Activated CD8-positive, alpha-beta T cell treated with anti-CD3 and anti-CD28 coated beads, Interleukin-2, amount 10 ng/mL, durations not matched to agents 7 days and 5 days (primary cell): ENCODE results near the gene DIABLO. TPM values are rescaled to one million over a fixed set of nuclear protein-coding genes. Genes with fewer than 3 reads are reported as not detected.
"Not testable (repeated sequence)": the region's sequence is repeated elsewhere in the genome, so short reads cannot be mapped to it uniquely, and the experiment has no call there.

Source experiments
- ATAC-seq: fragments of 150-1000 bp; cut with Tn5 transposase; one replicate; pipeline ENCODE4 v1.10.0; 2021; ENCODE audit warnings: moderate library complexity
- CTCF ChIA-PET: fragments of 350-600 bp; sonication (Branson Sonifier 250); formaldehyde crosslinking; loops from one replicate; lab custom pipeline; 2021; ENCODE audit warnings: antibody characterized with exemption; lab: Charles Lee
- POLR2A ChIA-PET: fragments of 350-600 bp; sonication (Branson Sonifier 250); formaldehyde crosslinking; loops from one replicate; lab custom pipeline; 2021; ENCODE audit warnings: antibody characterized with exemption; lab: Charles Lee
- DNase-seq: peaks from one replicate; pipeline ENCODE4 v3.0.0-alpha.2; 2020
- H3K27ac Mint-ChIP-seq: one replicate; pipeline ENCODE4 v1.8.0; 2021; ENCODE audit warnings: mild to moderate bottlenecking, mixed read lengths
- H3K27me3 Mint-ChIP-seq: one replicate; pipeline ENCODE4 v1.8.0; 2021; ENCODE audit warnings: low read depth, mixed read lengths
- H3K36me3 Mint-ChIP-seq: one replicate; pipeline ENCODE4 v1.8.0; 2021; ENCODE audit warnings: low read depth, mixed read lengths
- H3K4me1 Mint-ChIP-seq: one replicate; pipeline ENCODE4 v1.8.0; 2021; ENCODE audit warnings: low read depth, mixed read lengths
- H3K4me3 Mint-ChIP-seq: one replicate; pipeline ENCODE4 v1.8.0; 2021; ENCODE audit warnings: mild to moderate bottlenecking, mixed read lengths
- H3K9me3 Mint-ChIP-seq: one replicate; pipeline ENCODE4 v1.8.0; 2022; ENCODE audit warnings: mixed read lengths; ENCODE audit not compliant: insufficient read depth
- total RNA-seq, 2 experiments: library from RNA; stranded (reverse); gene quantifications; one replicate each; pipeline ENCODE4 v1.2.3, GENCODE V29; 2021

Gene DIABLO
- total RNA-seq, 2 experiments from 2014 or later: 43.5 to 47.1 TPM

DNA sequence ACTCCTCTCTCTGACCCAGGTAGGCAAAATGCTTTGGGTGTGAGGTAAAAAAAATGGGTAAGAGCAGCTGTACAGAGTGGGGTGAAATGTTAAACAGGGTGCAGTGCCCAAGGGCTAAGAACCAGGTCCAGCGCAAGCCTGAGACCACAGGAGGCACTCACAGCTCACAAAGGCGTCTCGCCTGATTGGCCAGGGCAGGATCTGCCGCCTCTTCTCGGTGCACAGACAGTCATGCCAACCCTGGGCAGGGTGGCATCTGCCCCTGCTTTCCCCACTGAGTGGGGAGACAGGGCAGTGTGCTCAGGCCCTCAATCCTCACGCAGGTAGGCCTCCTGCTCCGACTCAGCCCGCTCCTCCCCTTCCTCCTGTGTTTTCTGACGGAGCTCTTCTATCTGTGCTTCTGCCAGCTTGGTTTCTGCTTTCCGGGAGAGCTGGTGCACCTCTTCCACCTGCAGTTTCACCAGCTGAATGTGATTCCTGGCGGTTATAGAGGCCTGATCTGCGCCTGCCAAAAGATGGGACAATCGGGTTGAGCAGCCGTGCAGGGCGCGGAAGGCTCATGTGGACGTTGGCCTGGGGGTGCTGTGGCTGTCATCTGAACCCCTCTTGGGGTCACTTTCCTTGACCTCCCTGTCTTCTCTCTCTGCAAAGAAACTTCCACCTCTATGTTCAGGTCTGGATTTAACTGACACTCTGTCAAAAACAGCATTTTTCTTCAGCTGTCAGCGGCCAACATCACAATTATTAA lies 17.6 kb downstream of the DIABLO start:
- POLR2A ChIA-PET: no interaction called here
- Mint-ChIP-seq H3K27me3 (peaks cover 10% of the 10 kb centered on the region), H3K9me3 (no peaks in the 10 kb centered on the region), H3K27ac (no peak overlapping the region), H3K4me1 (peaks cover 9% of the 10 kb centered on the region), H3K4me3 (no peak overlapping the region), H3K36me3 (peaks cover 33% of the 10 kb centered on the region)
- DNase-seq: no peak
- CTCF ChIA-PET: interaction anchor here (1.6 kb wide), 1 partner anchor 18 kb away, joined by 4 read pairs; no protein-coding TSS in a partner anchor
- no peak for ATAC-seq

DNA sequence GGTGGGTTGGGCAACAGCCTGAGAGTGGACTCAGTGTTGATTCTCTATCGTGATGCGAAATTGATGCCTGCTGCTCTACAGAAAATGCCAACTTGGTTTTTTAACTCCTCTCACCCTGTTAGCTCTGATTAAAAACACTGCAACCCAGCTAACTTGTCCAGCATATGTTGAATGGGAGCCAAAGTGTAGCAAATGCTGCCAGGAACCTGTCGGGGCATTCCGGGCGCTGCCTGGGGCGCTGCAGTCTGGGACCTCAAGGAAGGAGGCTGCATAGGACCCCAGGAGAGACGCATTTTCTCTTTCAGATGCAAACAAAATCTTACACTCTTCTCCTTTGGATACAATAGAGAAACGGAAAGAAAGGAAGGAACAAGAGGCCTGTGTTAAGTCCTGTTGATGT lies 18.5 kb downstream of the DIABLO start:
- Mint-ChIP-seq H3K27ac (no peak overlapping the region), H3K36me3 (peaks cover 31% of the 10 kb centered on the region), H3K4me1 (peaks cover 15% of the 10 kb centered on the region), H3K4me3 (no peak overlapping the region), H3K27me3 (peaks cover 17% of the 10 kb centered on the region), H3K9me3 (no peaks in the 10 kb centered on the region)
- POLR2A ChIA-PET: no interaction called here
- ATAC-seq: no peak
- no peak for DNase-seq
- CTCF ChIA-PET: interaction anchor here (1.6 kb wide), 1 partner anchor 17 kb away, joined by 4 read pairs; no protein-coding TSS in a partner anchor

DNA sequence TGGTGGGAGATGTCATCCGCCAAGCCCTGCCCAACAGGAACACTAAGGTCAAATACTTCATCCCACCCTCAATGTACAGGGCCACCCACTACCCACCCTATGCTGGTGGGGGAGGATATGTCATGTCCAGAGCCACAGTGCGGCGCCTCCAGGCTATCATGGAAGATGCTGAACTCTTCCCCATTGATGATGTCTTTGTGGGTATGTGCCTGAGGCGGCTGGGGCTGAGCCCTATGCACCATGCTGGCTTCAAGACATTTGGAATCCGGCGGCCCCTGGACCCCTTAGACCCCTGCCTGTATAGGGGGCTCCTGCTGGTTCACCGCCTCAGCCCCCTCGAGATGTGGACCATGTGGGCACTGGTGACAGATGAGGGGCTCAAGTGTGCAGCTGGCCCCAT lies 18.9 kb downstream of the DIABLO start:
- Mint-ChIP-seq H3K4me3 (no peak overlapping the region), H3K36me3 (peaks cover 26% of the 10 kb centered on the region), H3K9me3 (no peaks in the 10 kb centered on the region), H3K27me3 (peaks cover 17% of the 10 kb centered on the region), H3K27ac (no peak overlapping the region), H3K4me1 (peaks cover 15% of the 10 kb centered on the region)
- ChIA-PET CTCF (no interaction called here), POLR2A (no interaction called here)
- ATAC-seq (no peak), DNase-seq (no peak)

DNA sequence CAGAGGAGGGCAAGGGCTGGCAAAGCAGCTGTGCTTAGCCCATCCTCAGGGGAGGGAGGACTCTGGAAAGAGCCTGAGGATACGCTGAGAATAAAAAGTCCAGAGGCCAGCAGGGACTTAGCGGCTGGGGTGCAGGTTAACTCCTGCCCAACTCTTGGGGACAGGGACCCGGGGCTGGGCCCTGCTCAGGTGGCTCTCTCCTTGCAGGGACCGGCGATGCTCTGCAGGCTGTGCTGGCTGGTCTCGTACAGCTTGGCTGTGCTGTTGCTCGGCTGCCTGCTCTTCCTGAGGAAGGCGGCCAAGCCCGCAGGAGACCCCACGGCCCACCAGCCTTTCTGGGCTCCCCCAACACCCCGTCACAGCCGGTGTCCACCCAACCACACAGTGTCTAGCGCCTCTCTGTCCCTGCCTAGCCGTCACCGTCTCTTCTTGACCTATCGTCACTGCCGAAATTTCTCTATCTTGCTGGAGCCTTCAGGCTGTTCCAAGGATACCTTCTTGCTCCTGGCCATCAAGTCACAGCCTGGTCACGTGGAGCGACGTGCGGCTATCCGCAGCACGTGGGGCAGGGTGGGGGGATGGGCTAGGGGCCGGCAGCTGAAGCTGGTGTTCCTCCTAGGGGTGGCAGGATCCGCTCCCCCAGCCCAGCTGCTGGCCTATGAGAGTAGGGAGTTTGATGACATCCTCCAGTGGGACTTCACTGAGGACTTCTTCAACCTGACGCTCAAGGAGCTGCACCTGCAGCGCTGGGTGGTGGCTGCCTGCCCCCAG lies 19.6 kb downstream of the DIABLO start:
- Mint-ChIP-seq H3K4me3 (no peak overlapping the region), H3K9me3 (no peaks in the 10 kb centered on the region), H3K4me1 (peaks cover 15% of the 10 kb centered on the region), H3K27me3 (peaks cover 20% of the 10 kb centered on the region), H3K27ac (no peak overlapping the region), H3K36me3 (peaks cover 21% of the 10 kb centered on the region)
- ChIA-PET POLR2A (interaction anchor here (0.6 kb wide), 1 partner anchor 24 kb away, joined by 3 read pairs; no protein-coding TSS in a partner anchor), CTCF (no interaction called here)
- DNase-seq (no peak), ATAC-seq (no peak)

DNA sequence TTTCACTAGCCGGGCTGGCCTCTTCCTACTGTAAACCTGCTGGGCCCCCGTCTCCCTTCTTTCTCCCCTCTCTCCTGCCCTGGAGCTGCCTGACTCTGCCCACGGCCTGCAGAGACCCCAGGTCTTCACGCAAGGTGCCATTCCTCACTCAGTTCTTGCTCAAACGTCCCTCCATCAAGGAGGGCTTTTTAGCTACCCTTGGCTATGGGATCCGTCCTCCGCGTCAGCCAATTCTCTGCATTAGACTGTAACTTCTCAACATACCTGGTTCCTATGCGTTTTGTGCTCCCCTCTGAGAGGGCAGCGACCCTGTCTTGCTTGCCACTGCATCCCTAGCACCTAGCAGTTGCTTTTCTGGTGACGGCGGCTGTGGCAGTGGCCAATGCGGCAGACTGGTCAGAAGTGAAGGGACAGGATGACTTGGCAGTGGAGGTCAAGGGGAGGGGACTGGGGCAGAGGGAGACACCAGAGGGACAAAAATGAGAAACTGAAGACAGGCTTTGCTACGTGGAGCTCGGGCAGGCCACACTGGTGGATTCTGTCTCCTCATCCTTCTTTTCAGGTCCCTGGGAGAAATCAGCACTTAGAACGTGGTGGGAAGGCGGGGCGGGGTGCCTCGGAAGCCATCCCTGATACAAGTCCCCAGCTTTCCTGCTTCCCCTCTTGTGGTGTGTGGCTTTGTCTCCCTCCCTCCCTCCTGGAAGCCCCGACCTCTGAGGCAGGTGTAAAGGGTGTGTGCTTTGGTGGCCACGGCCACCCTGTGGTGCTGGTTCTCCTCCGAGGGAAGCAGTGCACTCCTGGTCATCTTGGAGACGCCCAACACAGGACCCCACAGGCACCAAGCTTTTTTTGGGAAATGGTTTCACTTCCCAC lies 20.6 kb downstream of the DIABLO start:
- no peak for DNase-seq
- H3K4me3 Mint-ChIP-seq: peak overlapping the region; percentile 53
- H3K27ac Mint-ChIP-seq: no peak overlapping the region
- H3K36me3 Mint-ChIP-seq: peaks cover 18% of the 10 kb centered on the region
- ChIA-PET CTCF (no interaction called here), POLR2A (interaction anchor here (0.6 kb wide), 2 partner anchors 25 to 414 kb away, joined by 3 to 5 read pairs; no protein-coding TSS in a partner anchor)
- no peaks in the 10 kb centered on the region for H3K9me3 Mint-ChIP-seq
- peaks cover 20% of the 10 kb centered on the region for H3K27me3 Mint-ChIP-seq
- H3K4me1 Mint-ChIP-seq: peaks cover 15% of the 10 kb centered on the region
- ATAC-seq: no peak

DNA sequence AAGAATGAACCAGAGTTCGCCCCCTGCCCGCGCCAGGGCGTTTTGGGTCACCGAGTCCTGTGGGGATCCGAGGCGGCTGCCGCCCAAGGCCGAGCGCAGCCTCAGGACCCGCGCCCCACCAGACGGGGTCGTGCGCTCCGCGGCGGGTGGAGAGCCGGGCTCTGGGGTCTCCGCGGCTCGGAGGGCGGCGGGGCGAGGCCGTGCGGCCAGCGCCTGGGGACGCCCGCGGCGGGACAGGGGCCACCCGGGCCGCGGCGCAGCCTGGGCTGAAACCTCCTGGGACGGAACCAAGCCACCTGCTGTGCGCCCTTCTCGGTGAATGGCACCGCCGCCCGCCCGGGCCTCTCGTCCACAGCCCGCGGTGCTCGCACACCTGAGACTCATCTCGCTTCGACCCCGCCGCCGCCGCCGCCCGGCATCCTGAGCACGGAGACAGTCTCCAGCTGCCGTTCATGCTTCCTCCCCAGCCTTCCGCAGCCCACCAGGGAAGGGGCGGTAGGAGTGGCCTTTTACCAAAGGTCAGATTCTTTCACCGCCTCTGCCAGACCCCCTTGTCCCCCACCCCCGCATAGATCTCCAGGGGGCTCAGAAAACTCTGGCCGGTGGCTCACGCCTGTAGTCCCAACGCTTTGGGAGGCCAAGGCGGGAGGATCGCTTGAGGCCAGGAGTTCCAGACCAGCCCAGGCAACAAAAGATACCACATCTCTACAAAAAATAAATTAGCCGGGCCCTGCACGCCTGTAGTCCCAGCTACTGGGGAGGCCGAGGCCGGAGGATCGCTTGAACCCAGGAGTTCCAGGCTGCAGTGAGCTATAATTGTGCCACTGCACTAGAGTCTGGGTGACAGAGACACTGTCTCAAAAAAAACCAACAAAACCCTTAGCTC lies 21.4 kb downstream of the DIABLO start:
- peak overlapping the region; percentile 59 for H3K4me3 Mint-ChIP-seq
- ChIA-PET POLR2A (interaction anchor here (0.6 kb wide), 1 partner anchor 413 kb away, joined by 5 read pairs; no protein-coding TSS in a partner anchor), CTCF (no interaction called here)
- H3K4me1 Mint-ChIP-seq: peaks cover 15% of the 10 kb centered on the region
- no peaks in the 10 kb centered on the region for H3K9me3 Mint-ChIP-seq
- peak; percentile 14 for ATAC-seq
- H3K27ac Mint-ChIP-seq: no peak overlapping the region
- H3K27me3 Mint-ChIP-seq: peaks cover 25% of the 10 kb centered on the region
- no peak for DNase-seq
- peaks cover 12% of the 10 kb centered on the region for H3K36me3 Mint-ChIP-seq

DNA sequence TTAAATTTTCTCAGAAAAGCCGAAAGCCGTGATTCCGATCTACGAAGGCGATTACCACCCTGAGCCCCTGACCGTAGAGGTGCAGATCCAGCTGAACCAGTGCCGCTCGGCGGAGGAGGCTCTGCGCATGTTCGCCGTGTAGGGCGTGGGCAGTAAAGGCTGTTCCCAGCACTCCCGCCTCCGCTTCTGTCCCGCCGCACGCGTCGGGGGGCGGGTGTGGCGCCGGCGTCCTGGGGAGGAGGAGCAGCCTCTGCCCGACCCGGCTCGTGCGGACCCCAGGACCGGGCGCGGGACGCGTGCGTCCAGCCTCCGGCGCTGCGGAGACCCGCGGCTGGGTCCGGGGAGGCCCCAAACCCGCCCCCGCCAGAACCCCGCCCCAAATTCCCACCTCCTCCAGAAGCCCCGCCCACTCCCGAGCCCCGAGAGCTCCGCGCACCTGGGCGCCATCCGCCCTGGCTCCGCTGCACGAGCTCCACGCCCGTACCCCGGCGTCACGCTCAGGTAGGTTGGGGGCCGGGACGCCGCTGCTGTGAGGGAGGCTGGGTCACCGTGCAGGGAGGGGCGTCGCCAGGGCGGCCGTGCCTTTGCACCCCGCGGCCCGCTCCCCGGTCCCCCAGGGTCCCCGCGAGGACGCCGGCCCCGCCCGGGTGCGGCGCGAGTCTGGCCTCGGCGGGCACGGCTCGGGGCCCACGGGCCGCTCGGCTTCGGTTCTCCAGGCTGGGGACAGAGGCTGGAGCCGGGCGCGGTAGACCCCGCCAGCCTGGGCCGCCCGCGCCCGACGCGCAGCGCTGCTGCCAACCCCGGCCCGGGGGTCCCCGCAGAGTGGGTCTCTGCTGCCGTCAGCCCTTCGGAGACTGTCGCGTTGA lies 22.3 kb downstream of the DIABLO start, which contains the start of gene B3GNT4:
Gene B3GNT4, plus strand, starts transcription at position 409 of the 866 bp plus-strand sequence. CDS start 910 bp downstream, outside the sequence.
- H3K4me3 Mint-ChIP-seq: peak within 1 kb of the TSS; percentile 77
- POLR2A ChIA-PET: interaction anchor here (1.0 kb wide), 2 partner anchors 22 to 154 kb away, joined by 3 to 4 read pairs; no protein-coding TSS in a partner anchor

DNA sequence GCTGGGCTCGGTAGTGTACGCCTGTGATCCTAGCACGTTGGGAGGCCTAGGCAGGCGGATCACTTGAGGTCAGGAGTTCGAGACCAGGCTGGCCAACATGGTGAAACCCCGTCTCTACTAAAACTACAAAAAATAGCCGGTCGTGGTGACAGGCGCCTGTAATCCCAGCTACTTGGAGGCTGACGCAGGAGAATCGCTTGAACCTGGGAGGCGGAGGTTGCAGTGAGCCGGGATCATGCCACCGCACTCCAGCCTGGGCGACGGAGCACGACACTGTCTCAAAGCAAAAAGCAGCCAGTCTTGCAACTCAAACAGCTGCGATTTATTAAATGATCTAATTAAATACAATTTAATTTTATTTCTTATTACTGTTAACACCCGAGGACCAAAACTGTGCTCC lies 23.0 kb downstream of the DIABLO start:
- ChIA-PET POLR2A (interaction anchor here (1.0 kb wide), 2 partner anchors 22 to 154 kb away, joined by 3 to 4 read pairs; no protein-coding TSS in a partner anchor), CTCF (interaction anchor here (0.9 to 1.1 kb wide), 2 partner anchors 9 to 43 kb away, joined by 3 to 4 read pairs; no protein-coding TSS in a partner anchor)
- ATAC-seq, H3K27ac Mint-ChIP-seq, DNase-seq, H3K9me3 Mint-ChIP-seq, H3K36me3 Mint-ChIP-seq: not testable (repeated sequence)
- Mint-ChIP-seq H3K27me3 (peaks cover 25% of the 10 kb centered on the region), H3K4me1 (peaks cover 15% of the 10 kb centered on the region), H3K4me3 (peak overlapping the region; percentile 77)

More for the DNA sequence above, 22.3 kb downstream of the DIABLO start, which contains the start of gene B3GNT4:
- Mint-ChIP-seq H3K4me1 (peaks cover 15% of the 10 kb centered on the region), H3K36me3 (peaks cover 10% of the 10 kb centered on the region), H3K27me3 (peaks cover 25% of the 10 kb centered on the region), H3K27ac (peak within 1 kb of the TSS; percentile 52), H3K9me3 (no peaks in the 10 kb centered on the region)
- peak; percentile 78 for ATAC-seq
- DNase-seq: peak; percentile 70
- CTCF ChIA-PET: interaction anchor here (0.9 to 1.1 kb wide), 2 partner anchors 10 to 44 kb away, joined by 3 to 4 read pairs; no protein-coding TSS in a partner anchor

DNA sequence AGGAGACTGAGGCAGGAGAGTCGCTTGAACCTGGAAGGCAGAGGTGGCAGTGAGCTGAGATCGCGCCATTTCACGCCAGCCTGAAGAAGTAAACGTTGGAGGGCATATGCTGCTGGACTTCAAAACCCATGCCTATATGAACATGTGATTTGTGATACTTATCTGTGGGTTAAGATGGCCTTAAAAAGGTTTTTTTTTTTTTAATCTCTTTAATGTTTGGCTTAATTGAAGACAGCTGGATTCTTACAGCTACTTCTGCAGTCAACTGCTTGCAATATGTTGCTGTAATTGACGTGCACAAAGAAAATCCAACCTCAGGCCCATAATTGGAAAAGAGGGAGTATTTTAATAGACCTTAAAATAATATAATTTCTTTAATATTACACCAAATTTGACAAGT lies 23.8 kb downstream of the DIABLO start:
- no peak overlapping the region for H3K27ac Mint-ChIP-seq
- no peak overlapping the region for H3K4me3 Mint-ChIP-seq
- peaks cover 29% of the 10 kb centered on the region for H3K27me3 Mint-ChIP-seq
- no peaks in the 10 kb centered on the region for H3K36me3 Mint-ChIP-seq
- peaks cover 15% of the 10 kb centered on the region for H3K4me1 Mint-ChIP-seq
- DNase-seq (no peak), ATAC-seq (no peak)
- H3K9me3 Mint-ChIP-seq: no peaks in the 10 kb centered on the region
- ChIA-PET CTCF (no interaction called here), POLR2A (no interaction called here)

DNA sequence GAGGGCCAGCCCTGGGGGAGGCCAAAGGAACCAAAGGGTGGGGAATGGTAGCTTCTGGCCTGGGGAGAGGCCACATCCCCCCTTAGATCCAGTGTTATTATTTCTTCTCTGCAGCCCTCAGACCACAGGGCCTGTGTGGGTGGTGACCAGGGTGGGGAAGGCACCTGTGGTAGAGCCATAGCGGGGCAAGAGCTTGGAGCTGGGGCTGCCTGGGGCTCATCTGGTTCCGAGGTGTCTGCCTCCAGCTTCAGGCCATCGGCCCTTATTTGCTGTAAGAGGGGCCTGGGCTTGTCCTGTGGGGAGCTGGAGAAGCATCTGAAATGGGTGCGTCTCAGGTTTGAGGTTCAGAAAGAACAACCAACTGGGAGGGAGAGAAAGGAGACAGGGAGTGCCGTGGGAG lies 24.5 kb downstream of the DIABLO start:
- Mint-ChIP-seq H3K9me3 (no peaks in the 10 kb centered on the region), H3K36me3 (no peaks in the 10 kb centered on the region), H3K4me3 (no peak overlapping the region), H3K27ac (no peak overlapping the region), H3K4me1 (peaks cover 15% of the 10 kb centered on the region), H3K27me3 (peaks cover 32% of the 10 kb centered on the region)
- CTCF ChIA-PET: no interaction called here
- DNase-seq: no peak
- ATAC-seq: no peak
- POLR2A ChIA-PET: no interaction called here
